Measurements from ENCODE around the gene RAPGEF2. TPM values are rescaled to one million over a fixed set of nuclear protein-coding genes. Genes with fewer than 3 reads are reported as not detected.
"Not testable (repeated sequence)": the region's sequence is repeated elsewhere in the genome, so short reads cannot be mapped to it uniquely, and the experiment has no call there.

RAPGEF2 gene
- total and polyA plus RNA-seq, 2 donors (not counting 3 experiments of a cell fraction or from before 2014, with no cell fraction given): 28.7 to 55.2 TPM

GRCh38 chr4:159178979-159179969, 76.4 kb downstream of the RAPGEF2 start:
- ChIA-PET POLR2A (no interaction called here), CTCF (interaction anchor here (0.6 to 4.3 kb wide), 11 partner anchors 13 to 508 kb away, joined by 3 to 29 read pairs (median 3); no protein-coding TSS in a partner anchor)
- intact Hi-C loops (cut with micrococcal nuclease): loop anchor here (1.0 to 5.0 kb wide), 4 partner anchors 24 to 507 kb away; partner anchors contain the start of genes C4orf46 and ETFDH
- BruUV-seq (replicated peaks): no TSS peak
- dilution Hi-C loops (cut with MboI; ENCODE audit: extremely low pct_ligation_motif_present, low sequenced_read_pairs): no loop called here
- Histone ChIP-seq H3K4me2 (ENCODE audit: insufficient read depth, low read length) (peak overlapping the region; percentile 61), H3K9ac (replicated peaks; ENCODE audit: extremely low read depth, insufficient read depth, low read length) (no peak overlapping the region), H2AFZ (ENCODE audit: low read depth, low read length) (no peak overlapping the region), H3K36me3 (ENCODE audit: control insufficient read depth in 2 of 2, extremely low read depth in 1 of 2, insufficient read depth in 2 of 2, low read length in 2 of 2) (no peaks in the 10 kb centered on the region), H3K4me1 (ENCODE audit: control insufficient read depth, extremely low read depth, insufficient read depth, low read length) (peaks cover 34% of the 10 kb centered on the region), H3K79me2 (ENCODE audit: control insufficient read depth, insufficient read depth, low read length) (peaks cover 53% of the 10 kb centered on the region), H3K27ac (ENCODE audit: insufficient read depth, low read depth, low read length) (peak overlapping the region; percentile 15), H3K4me3 (replicated peaks in 1 of 3; ENCODE audit: insufficient read depth in 1 of 3, low read depth in 1 of 3, low read length in 3 of 3) (peak overlapping the region in 1 of 3 experiments; percentile 45), H3K27me3 (ENCODE audit: control insufficient read depth in 2 of 2, insufficient read depth in 2 of 2, low read length in 2 of 2) (no peaks in the 10 kb centered on the region), H4K20me1 (replicated peaks; ENCODE audit: control insufficient read depth, extremely low read depth, insufficient read depth, low read length) (no peaks in the 10 kb centered on the region), H3K9me3 (replicated peaks; ENCODE audit: control insufficient read depth, insufficient read depth, low read length) (no peaks in the 10 kb centered on the region), H3K9me1 (replicated peaks; ENCODE audit: control insufficient read depth, extremely low read depth, insufficient read depth, low read length) (no peaks in the 10 kb centered on the region)
- DNase-seq (ENCODE audit: low read depth, low spot score) (peak; percentile 53), FAIRE-seq (peak; percentile 18)
- TF ChIP-seq MAX (IDR thresholded peaks at IDR 0.05; ENCODE audit: insufficient read depth, insufficient read length): no peak
- TF ChIP-seq POLR2AphosphoS5 (IDR thresholded peaks at IDR 0.05; ENCODE audit: insufficient read depth, low read depth, low read length): no peak
- TF ChIP-seq MYC (IDR thresholded peaks at IDR 0.05; ENCODE audit: low read depth, low read length): no peak
- TF ChIP-seq, protein P1, sequence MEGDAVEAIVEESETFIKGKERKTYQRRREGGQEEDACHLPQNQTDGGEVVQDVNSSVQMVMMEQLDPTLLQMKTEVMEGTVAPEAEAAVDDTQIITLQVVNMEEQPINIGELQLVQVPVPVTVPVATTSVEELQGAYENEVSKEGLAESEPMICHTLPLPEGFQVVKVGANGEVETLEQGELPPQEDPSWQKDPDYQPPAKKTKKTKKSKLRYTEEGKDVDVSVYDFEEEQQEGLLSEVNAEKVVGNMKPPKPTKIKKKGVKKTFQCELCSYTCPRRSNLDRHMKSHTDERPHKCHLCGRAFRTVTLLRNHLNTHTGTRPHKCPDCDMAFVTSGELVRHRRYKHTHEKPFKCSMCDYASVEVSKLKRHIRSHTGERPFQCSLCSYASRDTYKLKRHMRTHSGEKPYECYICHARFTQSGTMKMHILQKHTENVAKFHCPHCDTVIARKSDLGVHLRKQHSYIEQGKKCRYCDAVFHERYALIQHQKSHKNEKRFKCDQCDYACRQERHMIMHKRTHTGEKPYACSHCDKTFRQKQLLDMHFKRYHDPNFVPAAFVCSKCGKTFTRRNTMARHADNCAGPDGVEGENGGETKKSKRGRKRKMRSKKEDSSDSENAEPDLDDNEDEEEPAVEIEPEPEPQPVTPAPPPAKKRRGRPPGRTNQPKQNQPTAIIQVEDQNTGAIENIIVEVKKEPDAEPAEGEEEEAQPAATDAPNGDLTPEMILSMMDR (IDR thresholded peaks at IDR 0.05; ENCODE audit: extremely low read depth in 1 of 2, insufficient read depth in 1 of 2, low read depth in 1 of 2, low read length in 2 of 2): no peak
- TF ChIP-seq EZH2 (IDR thresholded peaks at IDR 0.05; ENCODE audit: borderline replicate concordance, low read depth, low read length, severe bottlenecking): no peak
- TF ChIP-seq POLR2A (IDR thresholded peaks at IDR 0.05; ENCODE audit: low read depth, low read length): no peak
- no peak for TF ChIP-seq FOS (IDR thresholded peaks at IDR 0.05; ENCODE audit: borderline replicate concordance, insufficient read depth, low read length)
- no peak for TF ChIP-seq GATA2 (IDR thresholded peaks at IDR 0.05; ENCODE audit: insufficient read depth, insufficient read length, low read depth, low read length)
- TF ChIP-seq JUN (IDR thresholded peaks at IDR 0.05; ENCODE audit: borderline replicate concordance, insufficient read depth, insufficient read length, low read depth): no peak

- FAIRE-seq; intact Hi-C loops (cut with micrococcal nuclease); H3K36me3 ChIP-seq (ENCODE audit: control insufficient read depth in 2 of 2, extremely low read depth in 1 of 2, insufficient read depth in 2 of 2, low read length in 2 of 2); H3K4me3 ChIP-seq (replicated peaks in 1 of 3; ENCODE audit: insufficient read depth in 1 of 3, low read depth in 1 of 3, low read length in 3 of 3); BruUV-seq (replicated peaks); H3K9me1 ChIP-seq (replicated peaks; ENCODE audit: control insufficient read depth, extremely low read depth, insufficient read depth, low read length); dilution Hi-C loops (cut with MboI; ENCODE audit: extremely low pct_ligation_motif_present, low sequenced_read_pairs); H3K9ac ChIP-seq (replicated peaks; ENCODE audit: extremely low read depth, insufficient read depth, low read length); H3K27ac ChIP-seq (ENCODE audit: insufficient read depth, low read depth, low read length); H3K27me3 ChIP-seq (ENCODE audit: control insufficient read depth in 2 of 2, insufficient read depth in 2 of 2, low read length in 2 of 2); H3K4me2 ChIP-seq (ENCODE audit: insufficient read depth, low read length); H4K20me1 ChIP-seq (replicated peaks; ENCODE audit: control insufficient read depth, extremely low read depth, insufficient read depth, low read length); DNase-seq (ENCODE audit: low read depth, low spot score); POLR2A ChIA-PET; CTCF ChIA-PET; H2AFZ ChIP-seq (ENCODE audit: low read depth, low read length); H3K9me3 ChIP-seq (replicated peaks; ENCODE audit: control insufficient read depth, insufficient read depth, low read length): not testable (repeated sequence)
- peaks cover 34% of the 10 kb centered on the region for H3K79me2 ChIP-seq (ENCODE audit: control insufficient read depth, insufficient read depth, low read length)
- peaks cover 12% of the 10 kb centered on the region for H3K4me1 ChIP-seq (ENCODE audit: control insufficient read depth, extremely low read depth, insufficient read depth, low read length)
Measured at GRCh38 chr4:159183885-159184605, 81.2 kb downstream of the RAPGEF2 start.
